Small intestine (tissue), 7 donors: ENCODE data around the gene SLC5A10. TPM values are rescaled to one million over a fixed set of nuclear protein-coding genes. Genes with fewer than 3 reads are reported as not detected.
A peak's percentile ranks its signal among the peaks of the same experiment; 100 is the strongest.

Source experiments
- DNase-seq, 2 donors: peaks; one replicate each; pipeline versions ENCODE4 v3.0.0 to v3.0.0-alpha.2; 2013
- FAIRE-seq: peaks from 2 replicates; lab custom pipeline; 2012; peaks lifted over from hg19 to GRCh38; lab: Jason Lieb, UNC
- H3K27ac ChIP-seq, 3 donors: one replicate each; pipeline ENCODE4 v1.5.1; 2013; ENCODE audit warnings: low read length in 2 of 3, mild to moderate bottlenecking in 2 of 3, control low read depth in 1 of 3, inconsistent platforms in 1 of 3, low read depth in 1 of 3, moderate library complexity in 1 of 3
- H3K27me3 ChIP-seq, 3 donors: one replicate each; pipeline ENCODE4 v1.6.1; 2013; ENCODE audit warnings: low read length in 3 of 3, inconsistent platforms in 1 of 3; ENCODE audit not compliant: control insufficient read depth in 3 of 3, insufficient read depth in 3 of 3
- H3K36me3 ChIP-seq, 3 donors: one replicate each; pipeline ENCODE4 v1.6.1; 2013; ENCODE audit warnings: low read length in 3 of 3, inconsistent platforms in 1 of 3, low read depth in 1 of 3, mild to moderate bottlenecking in 1 of 3, moderate library complexity in 1 of 3; ENCODE audit not compliant: control insufficient read depth in 3 of 3, insufficient read depth in 2 of 3
- H3K4me1 ChIP-seq, 3 donors: one replicate each; pipeline ENCODE4 v1.6.1; 2013; ENCODE audit warnings: low read length in 2 of 3, inconsistent platforms in 1 of 3, low read depth in 1 of 3, mild to moderate bottlenecking in 1 of 3, moderate library complexity in 1 of 3; ENCODE audit not compliant: control insufficient read depth in 3 of 3, insufficient read depth in 2 of 3
- H3K4me3 ChIP-seq, 3 donors: one replicate each; pipeline ENCODE4 v1.5.1; 2013; ENCODE audit warnings: low read length in 3 of 3, control low read depth in 1 of 3, inconsistent platforms in 1 of 3, low read depth in 1 of 3, mild to moderate bottlenecking in 1 of 3, moderate library complexity in 1 of 3
- H3K9me3 ChIP-seq, 2 donors: one replicate each; pipeline ENCODE4 v1.6.1; 2013; ENCODE audit warnings: low read depth in 1 of 2, low read length in 1 of 2; ENCODE audit not compliant: control insufficient read depth in 2 of 2, insufficient read depth in 1 of 2
- WGBS, 3 donors: extraction: QIAGEN DNeasy Blood & Tissue Kit; methylation state at CpG; one replicate each; pipeline ENCODE4 v1.1.7; 2013; 5-methylcytosine and 5-hydroxymethylcytosine counted together
- polyA plus RNA-seq, 4 donors: library from polyadenylated mRNA; stranded (reverse) in 3 of 4; unstranded in 1 of 4; fragments of 200-250 nt in 3 of 4; fragments of 120-200 nt in 1 of 4; gene quantifications; one replicate each; pipeline versions ENCODE4 v1.2.1 to v1.2.3, GENCODE V29; 2013
- donor health status: healthy with polysubstance abuse.
- donor health status: control.
- donor health status: control.
- donor health status: Bipolar disorder and iron deficiency.
- donor health status: healthy.

SLC5A10 gene
- polyA plus RNA-seq, 4 donors = 0.09 to 0.27 (median 0.22) TPM; not detected in 1

DNA sequence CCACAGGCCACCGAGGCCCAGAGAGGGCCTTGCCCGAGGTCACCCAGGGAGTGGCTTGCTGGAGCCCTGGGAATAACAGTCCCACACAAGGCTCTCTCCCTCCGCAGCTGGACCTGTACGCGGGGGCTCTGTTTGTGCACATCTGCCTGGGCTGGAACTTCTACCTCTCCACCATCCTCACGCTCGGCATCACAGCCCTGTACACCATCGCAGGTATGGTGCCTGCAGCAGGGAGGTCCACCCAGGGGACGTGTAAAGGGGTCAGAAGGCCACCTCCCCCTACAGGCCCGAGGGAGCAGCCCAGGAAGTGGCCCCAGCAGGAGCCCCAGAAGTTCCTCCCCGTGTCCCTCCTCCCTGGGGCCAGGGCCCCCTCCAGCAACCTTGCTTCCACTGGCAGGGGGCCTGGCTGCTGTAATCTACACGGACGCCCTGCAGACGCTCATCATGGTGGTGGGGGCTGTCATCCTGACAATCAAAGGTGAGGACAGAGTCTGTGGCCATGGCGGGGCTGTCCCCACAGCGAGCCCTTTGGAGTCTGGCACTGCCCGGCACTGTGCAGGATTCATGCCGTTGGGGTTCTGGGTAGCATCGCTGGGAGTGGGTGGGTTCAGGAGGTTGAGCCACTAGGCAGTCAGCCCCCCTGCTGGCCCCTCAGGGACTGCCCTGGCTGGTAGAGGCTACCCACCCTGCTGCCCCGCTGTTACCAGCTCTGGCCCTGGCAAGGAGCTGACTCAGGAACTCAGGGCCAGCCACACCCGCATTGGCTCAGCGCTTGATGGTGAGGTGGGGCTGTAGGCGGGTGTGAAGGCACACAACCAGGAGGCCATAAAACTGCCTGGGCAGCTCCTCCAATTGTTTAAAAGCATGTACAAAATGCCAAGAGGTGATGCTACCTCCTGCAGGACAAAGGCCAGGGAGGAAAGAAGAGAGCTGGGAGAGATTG lies 17.3 kb downstream of the SLC5A10 start:
- peaks cover 3 to 39% (median 3%) of the 10 kb centered on the region in 3 donors for H3K4me1 ChIP-seq
- H3K27me3 ChIP-seq = no peaks in the 10 kb centered on the region
- peak overlapping the region; percentile 42 to 89 (median 67) for H3K27ac ChIP-seq
- H3K36me3 ChIP-seq = peaks cover 5 to 76% (median 5%) of the 10 kb centered on the region in 3 donors
- no peaks in the 10 kb centered on the region for H3K9me3 ChIP-seq
- WGBS, 3 donors = 30 to 57% (median 45%) methylated on average over 23 of the region's 23 CpGs
- no peak overlapping the region for H3K4me3 ChIP-seq
- DNase-seq (peak; percentile 87 to 96), FAIRE-seq (no peak)

DNA sequence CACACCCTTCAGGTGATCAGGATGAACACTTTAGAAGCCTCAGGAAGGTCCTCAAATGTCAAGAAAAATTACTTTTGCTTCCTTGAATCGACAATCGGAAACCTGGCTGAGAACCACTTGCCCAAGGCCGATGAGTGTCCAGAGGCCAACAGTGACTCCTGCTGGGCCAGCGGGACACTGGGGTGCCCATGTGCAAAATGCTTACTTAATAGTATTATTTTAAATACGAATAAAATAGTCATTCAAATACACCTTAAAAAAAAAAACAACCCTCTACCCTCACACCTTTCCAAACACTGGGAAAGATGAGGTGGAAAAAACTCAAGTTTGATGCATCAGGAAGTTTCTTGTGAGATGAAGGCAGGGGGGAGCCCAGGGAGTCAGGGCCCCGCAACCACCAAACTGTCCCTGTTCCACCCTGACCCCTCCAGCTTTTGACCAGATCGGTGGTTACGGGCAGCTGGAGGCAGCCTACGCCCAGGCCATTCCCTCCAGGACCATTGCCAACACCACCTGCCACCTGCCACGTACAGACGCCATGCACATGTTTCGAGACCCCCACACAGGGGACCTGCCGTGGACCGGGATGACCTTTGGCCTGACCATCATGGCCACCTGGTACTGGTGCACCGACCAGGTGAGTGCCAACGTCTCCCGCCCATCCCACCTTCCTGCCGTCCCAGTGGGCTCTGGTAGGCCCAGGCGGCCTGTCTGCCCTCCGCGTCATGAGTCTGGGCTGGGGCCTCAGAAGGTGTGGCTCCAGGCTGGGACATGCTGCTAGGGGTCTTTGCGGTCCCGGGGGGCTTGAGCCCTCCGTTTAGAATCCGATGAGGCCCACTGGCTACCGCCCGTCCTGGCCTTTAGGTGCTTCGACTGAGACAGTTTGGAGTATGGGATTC lies 18.9 kb downstream of the SLC5A10 start:
- H3K27me3 ChIP-seq = no peaks in the 10 kb centered on the region
- H3K36me3 ChIP-seq = peaks cover 5 to 86% (median 7%) of the 10 kb centered on the region in 3 donors
- no peak overlapping the region for H3K4me3 ChIP-seq
- 69 to 88% (median 84%) methylated on average over 26 to 28 of the region's 28 CpGs for WGBS, 3 donors
- peaks cover 3 to 35% (median 3%) of the 10 kb centered on the region in 3 donors for H3K4me1 ChIP-seq
- no peaks in the 10 kb centered on the region for H3K9me3 ChIP-seq
- peak overlapping the region in 1 of 3 donors; percentile 89 for H3K27ac ChIP-seq
- DNase-seq (no peak), FAIRE-seq (no peak)

DNA sequence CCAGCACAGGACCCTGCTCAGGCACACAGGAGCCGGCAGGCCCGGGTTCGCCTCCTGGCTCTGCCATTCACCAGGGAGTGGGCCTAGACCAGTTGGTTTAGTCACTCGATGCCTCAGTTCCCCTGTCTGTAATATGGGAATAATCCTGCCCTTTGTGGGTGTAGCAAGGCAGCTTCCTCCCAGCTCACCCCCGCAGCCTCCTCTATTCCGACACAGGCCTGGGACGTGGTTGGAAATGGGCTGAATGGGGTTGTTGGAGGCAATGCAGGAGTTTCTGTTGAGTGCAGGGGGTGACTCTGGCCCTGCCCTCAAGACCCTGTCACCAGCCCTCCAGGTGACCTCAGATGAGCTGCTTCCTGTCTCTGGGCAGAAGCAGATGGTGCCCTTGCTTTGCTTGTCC lies 19.8 kb downstream of the SLC5A10 start:
- FAIRE-seq (no peak), DNase-seq (no peak)
- Histone ChIP-seq H3K9me3 (no peaks in the 10 kb centered on the region), H3K36me3 (peaks cover 5 to 91% (median 7%) of the 10 kb centered on the region in 3 donors), H3K27ac (no peak overlapping the region), H3K4me3 (no peak overlapping the region), H3K27me3 (no peaks in the 10 kb centered on the region), H3K4me1 (peaks cover 3 to 35% (median 3%) of the 10 kb centered on the region in 3 donors)
- 94 to 98% (median 96%) methylated on average over 7 of the region's 7 CpGs for WGBS, 3 donors

DNA sequence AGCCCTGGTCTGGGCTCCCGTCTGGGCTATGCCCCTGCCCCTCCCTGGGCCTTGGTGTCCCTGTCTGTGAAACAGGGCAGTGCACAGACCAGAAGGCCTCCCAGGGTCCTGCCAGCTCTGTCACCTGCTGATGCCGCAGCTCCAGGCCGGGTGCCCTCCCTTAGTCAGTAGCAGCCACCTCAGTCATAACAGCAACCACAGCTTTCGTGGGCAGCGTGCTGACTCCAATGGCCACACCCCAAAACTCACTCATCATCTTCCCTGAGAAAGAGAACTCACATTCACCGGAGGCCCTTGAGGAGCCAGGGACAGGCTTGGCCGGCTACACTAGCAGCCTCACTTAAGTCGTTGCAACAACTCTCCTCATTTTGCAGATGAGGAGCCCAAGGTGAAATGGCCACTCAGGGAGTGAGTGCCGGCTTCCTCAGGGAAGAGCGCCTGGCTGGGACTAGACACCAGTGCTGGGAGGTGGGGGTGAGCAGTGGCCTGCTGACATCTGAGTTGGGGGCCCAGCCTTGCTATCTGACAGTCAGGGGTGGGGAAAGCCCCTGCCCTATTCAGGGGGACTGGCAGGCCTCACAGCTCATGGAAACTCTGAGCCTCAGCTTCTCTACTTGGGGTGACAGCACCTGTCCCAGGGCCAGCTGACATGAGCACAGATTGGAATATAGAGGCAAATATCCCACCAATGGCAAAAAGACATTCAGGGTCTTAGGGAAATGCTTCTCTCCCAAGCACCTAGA lies 22.6 kb downstream of the SLC5A10 start:
- Histone ChIP-seq H3K4me3 (no peak overlapping the region), H3K27me3 (no peaks in the 10 kb centered on the region), H3K27ac (no peak overlapping the region), H3K4me1 (peaks cover 0 to 9% (median 2%) of the 10 kb centered on the region in 3 donors), H3K9me3 (no peaks in the 10 kb centered on the region), H3K36me3 (peaks cover 8 to 93% (median 16%) of the 10 kb centered on the region in 3 donors)
- FAIRE-seq (no peak), DNase-seq (no peak)
- 88 to 93% (median 92%) methylated on average over 10 of the region's 10 CpGs for WGBS, 3 donors

DNA sequence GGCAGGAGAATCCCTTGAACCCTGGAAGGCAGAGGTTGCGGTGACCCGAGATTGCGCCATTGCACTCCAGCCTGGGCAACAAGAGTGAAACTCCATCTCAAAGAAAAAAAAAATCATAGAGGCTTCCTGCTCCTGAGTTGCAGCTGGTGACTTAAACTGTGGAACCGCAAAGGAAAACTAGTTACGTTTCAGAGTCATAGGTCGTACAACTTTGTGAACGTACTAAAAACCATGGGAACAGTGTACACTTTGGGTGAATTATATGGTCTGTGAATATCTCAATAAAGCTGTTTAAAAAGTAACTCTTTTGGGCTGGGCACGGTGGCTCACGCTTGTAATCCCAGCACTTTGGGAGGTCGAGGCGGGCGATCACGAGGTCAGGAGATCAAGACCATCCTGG lies 23.6 kb downstream of the SLC5A10 start:
- no peak for DNase-seq
- Histone ChIP-seq H3K9me3 (no peaks in the 10 kb centered on the region), H3K27me3 (no peaks in the 10 kb centered on the region), H3K27ac (no peak overlapping the region), H3K4me1 (peaks cover 0 to 8% (median 0%) of the 10 kb centered on the region in 3 donors), H3K36me3 (peaks cover 8 to 93% (median 16%) of the 10 kb centered on the region in 3 donors), H3K4me3 (no peak overlapping the region)
- FAIRE-seq = no peak
- WGBS, 3 donors = 89 to 93% (median 92%) methylated on average over 13 of the region's 13 CpGs

DNA sequence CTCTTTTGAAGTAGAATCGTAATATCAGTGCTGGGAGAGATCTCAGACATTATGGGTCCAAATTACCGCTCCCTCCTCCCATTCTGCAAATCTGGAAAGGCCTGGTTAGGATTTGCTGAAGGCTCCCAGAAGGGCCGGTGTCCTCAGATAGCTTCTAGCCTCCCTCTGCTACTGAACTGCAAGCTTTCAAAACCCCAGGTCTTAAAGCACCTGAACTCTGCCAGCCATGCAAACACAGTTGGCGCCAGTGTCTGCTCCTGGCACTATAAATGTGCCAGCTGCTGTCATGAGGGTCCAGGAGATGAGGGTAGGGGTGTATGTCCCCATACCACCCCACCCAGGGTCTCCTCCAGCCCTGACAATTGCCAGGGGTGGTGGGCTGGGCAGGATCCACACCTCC lies 24.2 kb downstream of the SLC5A10 start:
- 80 to 84% (median 80%) methylated on average over 4 of the region's 4 CpGs for WGBS, 3 donors
- DNase-seq (no peak), FAIRE-seq (no peak)
- H3K27ac ChIP-seq = no peak overlapping the region
- no peak overlapping the region for H3K4me3 ChIP-seq
- no peaks in the 10 kb centered on the region for H3K27me3 ChIP-seq
- H3K36me3 ChIP-seq = peaks cover 8 to 93% (median 13%) of the 10 kb centered on the region in 3 donors
- H3K9me3 ChIP-seq = no peaks in the 10 kb centered on the region
- H3K4me1 ChIP-seq = peaks cover 0 to 14% (median 0%) of the 10 kb centered on the region in 3 donors

DNA sequence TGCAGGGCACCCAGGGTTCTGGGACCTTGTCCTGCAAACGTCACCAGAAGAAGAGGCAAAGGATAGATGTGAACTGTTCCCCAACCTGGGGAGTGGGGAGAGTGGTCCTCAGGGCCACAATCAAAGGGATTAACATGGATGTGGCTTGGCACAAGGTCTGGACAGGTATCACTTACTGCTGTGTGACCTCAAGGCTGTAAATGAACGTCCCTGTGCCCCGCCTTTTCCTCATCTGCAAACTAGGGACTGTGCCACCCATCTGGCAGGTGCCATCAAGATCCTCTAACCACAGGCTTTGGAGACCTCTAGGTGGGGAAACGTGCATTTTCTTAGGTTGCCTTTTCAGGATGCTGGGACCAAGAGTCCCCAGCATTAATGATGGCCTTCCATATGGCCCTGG lies 25.1 kb downstream of the SLC5A10 start:
- WGBS, 3 donors = 68 to 82% (median 70%) methylated on average over 4 of the region's 4 CpGs
- no peak overlapping the region for H3K4me3 ChIP-seq
- H3K36me3 ChIP-seq = peaks cover 3 to 90% (median 13%) of the 10 kb centered on the region in 3 donors
- H3K27me3 ChIP-seq = no peaks in the 10 kb centered on the region
- no peak for DNase-seq
- H3K27ac ChIP-seq = no peak overlapping the region
- FAIRE-seq = no peak
- H3K9me3 ChIP-seq = no peaks in the 10 kb centered on the region
- H3K4me1 ChIP-seq = peaks cover 0 to 21% (median 0%) of the 10 kb centered on the region in 3 donors
